Endothelial cell of umbilical vein (primary cell): ENCODE data around the gene CPZ. TPM values are rescaled to one million over a fixed set of nuclear protein-coding genes. Genes with fewer than 3 reads are reported as not detected.

Experiments used
- BruUV-seq: library from RNA; stranded (reverse); fragments of 400-500 nt; replicated peaks from 2 replicates; lab custom pipeline; 2021; lab: Mats Ljungman, UMichigan
- CTCF ChIA-PET: fragments of 300-600, 350-600 bp; sonication (Branson Sonifier 250); formaldehyde crosslinking; loops from one replicate; lab custom pipeline; 2021; ENCODE audit warnings: antibody characterized with exemption, inconsistent platforms; lab: Charles Lee
- POLR2A ChIA-PET: fragments of 300-600, 350-600 bp; sonication (Branson Sonifier 250); formaldehyde crosslinking; loops from one replicate; lab custom pipeline; 2021; ENCODE audit warnings: antibody characterized with exemption, inconsistent platforms; lab: Charles Lee
- DNase-seq: peaks from one replicate; pipeline ENCODE4 v3.0.0-alpha.2; 2011; ENCODE audit warnings: low read depth, low spot score
- FAIRE-seq: peaks from 2 replicates; lab custom pipeline; 2011; peaks lifted over from hg19 to GRCh38; lab: Jason Lieb, UNC
- H2AFZ ChIP-seq: 2 replicates; pipeline ENCODE4 v1.6.0; 2012; ENCODE audit warnings: low read depth, low read length, control low read depth, inconsistent platforms
- H3K27ac ChIP-seq: 2 replicates; pipeline ENCODE4 v1.5.1; 2011; ENCODE audit warnings: low read depth, mild to moderate bottlenecking, control low read depth, low read length, moderate library complexity; ENCODE audit not compliant: insufficient read depth
- H3K27me3 ChIP-seq, 2 experiments: 2 replicates each; pipeline versions ENCODE4 v1.6.0 to v1.6.1; 2011; ENCODE audit warnings: low read length in 2 of 2, mixed read lengths in 1 of 2; ENCODE audit not compliant: control insufficient read depth in 2 of 2, insufficient read depth in 2 of 2
- H3K36me3 ChIP-seq, 2 experiments: 2 replicates in 1 of 2; 3 replicates in 1 of 2; pipeline ENCODE4 v1.5.1; 2011; ENCODE audit warnings: low read length in 2 of 2, mild to moderate bottlenecking in 1 of 2, moderate library complexity in 1 of 2; ENCODE audit not compliant: control insufficient read depth in 2 of 2, insufficient read depth in 2 of 2; ENCODE audit errors: extremely low read depth in 1 of 2
- H3K4me1 ChIP-seq: 3 replicates; pipeline ENCODE4 v1.5.1; 2011; ENCODE audit warnings: mild to moderate bottlenecking, low read length; ENCODE audit not compliant: control insufficient read depth, insufficient read depth; ENCODE audit errors: extremely low read depth
- H3K4me2 ChIP-seq: 2 replicates; pipeline ENCODE4 v1.6.1; 2011; ENCODE audit warnings: low read length, control low read depth, mixed read lengths; ENCODE audit not compliant: insufficient read depth
- H3K4me3 ChIP-seq, 3 experiments: fragments of 200-600 bp in 1 of 3; sonication (generic), shearing (Covaris generic) in 1 of 3; replicated peaks in 1 of 3; 2 replicates each; pipeline ENCODE4 v1.5.1; 2011 to 2016; ENCODE audit warnings: control low read depth in 3 of 3, low read length in 3 of 3, mild to moderate bottlenecking in 2 of 3, inconsistent platforms in 1 of 3, low read depth in 1 of 3, moderate library complexity in 1 of 3; ENCODE audit not compliant: insufficient read depth in 1 of 3
- H3K79me2 ChIP-seq: 2 replicates; pipeline ENCODE4 v1.6.0; 2012; ENCODE audit warnings: low read length, inconsistent platforms; ENCODE audit not compliant: control insufficient read depth, insufficient read depth
- H3K9ac ChIP-seq: replicated peaks from 2 replicates; pipeline ENCODE3; 2011; ENCODE audit warnings: low read length, control low read depth; ENCODE audit not compliant: insufficient read depth; ENCODE audit errors: extremely low read depth
- H3K9me1 ChIP-seq: replicated peaks from 3 replicates; pipeline ENCODE4 v1.6.0; 2011; ENCODE audit warnings: mild to moderate bottlenecking, low read length; ENCODE audit not compliant: control insufficient read depth, insufficient read depth; ENCODE audit errors: extremely low read depth
- H3K9me3 ChIP-seq: replicated peaks from 2 replicates; pipeline ENCODE4 v1.5.1; 2012; ENCODE audit warnings: low read length, inconsistent platforms; ENCODE audit not compliant: control insufficient read depth, insufficient read depth
- H4K20me1 ChIP-seq: replicated peaks from 2 replicates; pipeline ENCODE3; 2011; ENCODE audit warnings: mild to moderate bottlenecking, low read length; ENCODE audit not compliant: control insufficient read depth, insufficient read depth; ENCODE audit errors: extremely low read depth
- EZH2 ChIP-seq: IDR thresholded peaks from 2 replicates; pipeline ENCODE4 v1.6.1; 2012; ENCODE audit warnings: borderline replicate concordance, low read depth, mild to moderate bottlenecking, moderate library complexity, low read length, inconsistent platforms; ENCODE audit not compliant: severe bottlenecking
- FOS ChIP-seq: IDR thresholded peaks from 2 replicates; pipeline ENCODE4 v1.6.1; 2011; ENCODE audit warnings: mild to moderate bottlenecking, low read length, moderate library complexity, borderline replicate concordance; ENCODE audit not compliant: insufficient read depth
- GATA2 ChIP-seq: IDR thresholded peaks from 2 replicates; pipeline ENCODE4 v1.7.0; 2011; ENCODE audit warnings: low read depth, mild to moderate bottlenecking, moderate library complexity, mixed read lengths, low read length; ENCODE audit not compliant: insufficient read length, insufficient read depth
- JUN ChIP-seq: IDR thresholded peaks from 2 replicates; pipeline ENCODE4 v1.6.1; 2011; ENCODE audit warnings: borderline replicate concordance, low read depth; ENCODE audit not compliant: insufficient read length, insufficient read depth
- MYC ChIP-seq: IDR thresholded peaks from one replicate; pipeline ENCODE4 v1.6.1; 2011; ENCODE audit warnings: mild to moderate bottlenecking, low read depth, low read length
- POLR2A ChIP-seq: IDR thresholded peaks from 2 replicates; pipeline ENCODE4 v1.6.1; 2012; ENCODE audit warnings: low read depth, mild to moderate bottlenecking, control low read depth, low read length
- POLR2AphosphoS5 ChIP-seq: IDR thresholded peaks from 2 replicates; pipeline ENCODE4 v1.6.1; 2012; ENCODE audit warnings: low read depth, mild to moderate bottlenecking, control low read depth, low read length, moderate library complexity; ENCODE audit not compliant: insufficient read depth
- dilution Hi-C: fragments of 300-500 bp; cut with MboI; formaldehyde crosslinking; loops from one replicate; pipeline ENCODE4 v1.15.0; 2019; ENCODE audit warnings: low sequenced_read_pairs; ENCODE audit not compliant: extremely low pct_ligation_motif_present
- intact Hi-C: fragments of 100-400 bp; cut with micrococcal nuclease; formaldehyde crosslinking; loops from one replicate; pipeline ENCODE4 v1.10.0; 2022
- polyA plus RNA-seq, 4 experiments: library from polyadenylated mRNA; depleted of rRNA in 3 of 4; stranded (reverse) in 3 of 4; unstranded in 1 of 4; fragments of >200 nt; gene quantifications; 2 replicates each; pipeline versions ENCODE4 v1.2.1 to v1.2.3, GENCODE V29; 2011 to 2012; ENCODE audit warnings: missing spikeins in 1 of 4
- total RNA-seq: library from RNA; stranded (reverse); gene quantifications from 2 replicates; pipeline ENCODE4 v1.2.3, GENCODE V29; 2021
- TF ChIP-seq, protein P1 (sequence below), 2 donors: IDR thresholded peaks; 1 replicate in 1 of 2; 2 replicates in 1 of 2; pipeline ENCODE4 v1.5.1; 2011; ENCODE audit warnings: low read length in 2 of 2, mild to moderate bottlenecking in 2 of 2, moderate library complexity in 2 of 2, control low read depth in 1 of 2, inconsistent platforms in 1 of 2, low read depth in 1 of 2; ENCODE audit not compliant: insufficient read depth in 1 of 2; ENCODE audit errors: extremely low read depth in 1 of 2
- TF ChIP-seq, protein P2 (sequence below): IDR thresholded peaks from 2 replicates; pipeline ENCODE4 v1.6.1; 2011; ENCODE audit not compliant: insufficient read depth, insufficient read length

Gene CPZ
- total and polyA plus RNA-seq, 2 donors (not counting 3 experiments of a cell fraction or from before 2014, with no cell fraction given) = not detected

DNA sequence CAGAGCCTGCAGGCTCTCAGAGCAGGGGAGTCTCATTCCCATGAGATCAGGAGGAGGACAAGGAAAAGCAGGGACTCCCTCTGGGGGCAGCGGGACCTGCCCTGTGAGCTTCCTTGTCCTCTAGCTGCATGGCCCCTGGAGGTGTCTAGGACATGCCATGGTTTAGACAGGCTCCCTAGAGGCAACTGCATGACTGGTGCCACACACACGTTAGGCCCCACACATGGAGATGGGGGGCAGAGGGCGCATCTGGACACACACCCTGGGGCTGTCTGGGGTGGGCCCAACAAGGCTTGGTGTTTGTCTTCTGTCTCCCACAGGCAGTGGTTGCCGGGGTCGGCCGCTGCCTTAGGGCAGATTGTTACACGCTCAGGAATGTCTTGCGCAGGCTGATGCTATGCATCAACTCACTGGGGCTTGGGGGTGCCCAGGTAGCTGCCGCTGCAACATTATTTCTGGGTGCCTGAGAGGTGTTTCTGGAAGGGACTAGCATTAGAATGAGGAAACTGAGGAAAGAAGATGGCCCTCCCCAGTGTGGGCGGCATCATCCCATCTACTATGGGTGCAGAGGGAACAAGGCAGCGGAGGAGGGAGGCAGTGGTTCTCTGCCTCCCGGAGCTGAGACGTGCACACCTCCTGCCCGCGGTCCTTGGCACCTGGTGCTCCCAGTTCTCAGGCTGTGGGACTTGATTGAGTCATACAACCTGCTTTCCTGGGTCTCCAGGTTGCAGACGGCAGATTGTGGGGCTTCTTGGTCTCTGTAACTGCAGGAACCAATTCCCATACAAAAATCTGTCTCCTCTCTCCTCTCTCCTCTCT lies 44.4 kb upstream of the CPZ start:
- Histone ChIP-seq H3K9me3 (no peaks in the 10 kb centered on the region), H3K9me1 (no peaks in the 10 kb centered on the region), H2AFZ (no peak overlapping the region), H3K4me1 (no peaks in the 10 kb centered on the region), H3K27me3 (no peaks in the 10 kb centered on the region), H3K79me2 (no peaks in the 10 kb centered on the region), H3K27ac (no peak overlapping the region), H3K36me3 (no peaks in the 10 kb centered on the region), H4K20me1 (no peaks in the 10 kb centered on the region), H3K4me3 (no peak overlapping the region), H3K9ac (no peak overlapping the region), H3K4me2 (no peak overlapping the region)
- no TSS peak for BruUV-seq
- dilution Hi-C loops (no loop called here), intact Hi-C loops (loop anchor here (1.0 kb wide), 1 partner anchor 80 kb away; no protein-coding TSS in a partner anchor)
- no peak for FAIRE-seq
- ChIA-PET CTCF (interaction anchor here (3.5 kb wide), 1 partner anchor 79 kb away, joined by 28 read pairs; no protein-coding TSS in a partner anchor), POLR2A (no interaction called here)
- TF ChIP-seq POLR2A (no peak), JUN (no peak), MYC (no peak), FOS (no peak), EZH2 (no peak), POLR2AphosphoS5 (no peak), GATA2 (no peak)
- TF ChIP-seq, protein P1, sequence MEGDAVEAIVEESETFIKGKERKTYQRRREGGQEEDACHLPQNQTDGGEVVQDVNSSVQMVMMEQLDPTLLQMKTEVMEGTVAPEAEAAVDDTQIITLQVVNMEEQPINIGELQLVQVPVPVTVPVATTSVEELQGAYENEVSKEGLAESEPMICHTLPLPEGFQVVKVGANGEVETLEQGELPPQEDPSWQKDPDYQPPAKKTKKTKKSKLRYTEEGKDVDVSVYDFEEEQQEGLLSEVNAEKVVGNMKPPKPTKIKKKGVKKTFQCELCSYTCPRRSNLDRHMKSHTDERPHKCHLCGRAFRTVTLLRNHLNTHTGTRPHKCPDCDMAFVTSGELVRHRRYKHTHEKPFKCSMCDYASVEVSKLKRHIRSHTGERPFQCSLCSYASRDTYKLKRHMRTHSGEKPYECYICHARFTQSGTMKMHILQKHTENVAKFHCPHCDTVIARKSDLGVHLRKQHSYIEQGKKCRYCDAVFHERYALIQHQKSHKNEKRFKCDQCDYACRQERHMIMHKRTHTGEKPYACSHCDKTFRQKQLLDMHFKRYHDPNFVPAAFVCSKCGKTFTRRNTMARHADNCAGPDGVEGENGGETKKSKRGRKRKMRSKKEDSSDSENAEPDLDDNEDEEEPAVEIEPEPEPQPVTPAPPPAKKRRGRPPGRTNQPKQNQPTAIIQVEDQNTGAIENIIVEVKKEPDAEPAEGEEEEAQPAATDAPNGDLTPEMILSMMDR (IDR thresholded peaks at IDR 0.05; ENCODE audit: extremely low read depth in 1 of 2, insufficient read depth in 1 of 2, low read depth in 1 of 2, low read length in 2 of 2) = no peak
- TF ChIP-seq, protein P2, sequence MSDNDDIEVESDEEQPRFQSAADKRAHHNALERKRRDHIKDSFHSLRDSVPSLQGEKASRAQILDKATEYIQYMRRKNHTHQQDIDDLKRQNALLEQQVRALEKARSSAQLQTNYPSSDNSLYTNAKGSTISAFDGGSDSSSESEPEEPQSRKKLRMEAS = no peak
- DNase-seq = no peak
